Activated naive CD4-positive, alpha-beta T cell treated with anti-CD3 and anti-CD28 coated beads for 36 hours (primary cell): ENCODE measurements around the gene ZNF480. TPM values are rescaled to one million over a fixed set of nuclear protein-coding genes. Genes with fewer than 3 reads are reported as not detected.
A peak's percentile ranks its signal among the peaks of the same experiment; 100 is the strongest.

Source experiments
- CTCF ChIA-PET: fragments of 350-600 bp; sonication (Branson Sonifier 250); formaldehyde crosslinking; loops from one replicate; lab custom pipeline; 2021; ENCODE audit warnings: antibody characterized with exemption; lab: Charles Lee
- DNase-seq: peaks from one replicate; pipeline ENCODE4 v3.0.0-alpha.2; 2020
- H3K27ac Mint-ChIP-seq: one replicate; pipeline ENCODE4 v1.8.0; 2021; ENCODE audit warnings: mild to moderate bottlenecking, mixed read lengths
- H3K27me3 Mint-ChIP-seq: one replicate; pipeline ENCODE4 v1.8.0; 2021; ENCODE audit warnings: low read depth, mixed read lengths
- H3K36me3 Mint-ChIP-seq: one replicate; pipeline ENCODE4 v1.8.0; 2021; ENCODE audit warnings: low read depth, mixed read lengths
- H3K4me1 Mint-ChIP-seq: one replicate; pipeline ENCODE4 v1.8.0; 2021; ENCODE audit warnings: low read depth, mixed read lengths
- H3K4me3 Mint-ChIP-seq: one replicate; pipeline ENCODE4 v1.8.0; 2021; ENCODE audit warnings: mild to moderate bottlenecking, moderate library complexity, mixed read lengths
- H3K9me3 Mint-ChIP-seq: one replicate; pipeline ENCODE4 v1.8.0; 2021; ENCODE audit warnings: mixed read lengths
- intact Hi-C: fragments of 100-400 bp; cut with micrococcal nuclease; formaldehyde crosslinking; loops from one replicate; pipeline ENCODE4 v1.15.1; 2023
- microRNA-seq: library from miRNA; unstranded; fragments of <30 nt; microRNA quantifications from one replicate; pipeline ENCODE4 v1.2.0, GENCODE V29; 2022; ENCODE audit warnings: borderline microRNAs expressed, borderline replicate concordance
- total RNA-seq, 2 experiments: library from RNA; stranded (reverse); gene quantifications; one replicate each; pipeline ENCODE4 v1.2.3, GENCODE V29; 2021

ZNF480 gene
- total RNA-seq, 2 experiments from 2014 or later, result 3.7 to 4.2 TPM

GRCh38 chr19:52345162-52345561 is 48.2 kb downstream of the ZNF480 start:
- H3K4me3 Mint-ChIP-seq, result no peak overlapping the region
- CTCF ChIA-PET, result interaction anchor here (0.6 to 0.8 kb wide), 3 partner anchors 23 to 1265 kb away, joined by 3 to 5 read pairs (median 3); no protein-coding TSS in a partner anchor

GRCh38 chr19:52351512-52351911 is 54.5 kb downstream of the ZNF480 start:
- intact Hi-C loops, result no loop called here
- peaks cover 45% of the 10 kb centered on the region for H3K9me3 Mint-ChIP-seq
- no peaks in the 10 kb centered on the region for H3K27me3 Mint-ChIP-seq
- no peak overlapping the region for H3K27ac Mint-ChIP-seq
- H3K4me3 Mint-ChIP-seq, result no peak overlapping the region
- H3K36me3 Mint-ChIP-seq, result peaks cover 62% of the 10 kb centered on the region
- CTCF ChIA-PET, result interaction anchor here (0.6 kb wide), 1 partner anchor 291 kb away, joined by 3 read pairs; no protein-coding TSS in a partner anchor
- H3K4me1 Mint-ChIP-seq, result no peaks in the 10 kb centered on the region
- DNase-seq, result no peak

More at GRCh38 chr19:52345162-52345561, 48.2 kb downstream of the ZNF480 start:
- H3K27me3 Mint-ChIP-seq, result no peaks in the 10 kb centered on the region
- no peaks in the 10 kb centered on the region for H3K4me1 Mint-ChIP-seq
- peaks cover 24% of the 10 kb centered on the region for H3K9me3 Mint-ChIP-seq
- H3K36me3 Mint-ChIP-seq, result peaks cover 28% of the 10 kb centered on the region
- DNase-seq, result no peak
- H3K27ac Mint-ChIP-seq, result no peak overlapping the region
- intact Hi-C loops, result no loop called here

GRCh38 chr19:52366414-52366824 is 69.5 kb downstream of the ZNF480 start:
- CTCF ChIA-PET, result no interaction called here
- H3K9me3 Mint-ChIP-seq, result peaks cover 50% of the 10 kb centered on the region
- no peak for DNase-seq
- no peaks in the 10 kb centered on the region for H3K27me3 Mint-ChIP-seq
- H3K4me1 Mint-ChIP-seq, result peaks cover 10% of the 10 kb centered on the region
- H3K4me3 Mint-ChIP-seq, result no peak overlapping the region
- peaks cover 54% of the 10 kb centered on the region for H3K36me3 Mint-ChIP-seq
- no peak overlapping the region for H3K27ac Mint-ChIP-seq
- intact Hi-C loops, result no loop called here

- CTCF ChIA-PET, result no interaction called here
- peak; percentile 94 for DNase-seq
- intact Hi-C loops, result loop anchor here (2.0 kb wide), 1 partner anchor 27 kb away; the partner anchor contains the start of gene ZNF528
- Mint-ChIP-seq H3K27me3 (no peaks in the 10 kb centered on the region), H3K27ac (peak within 1 kb of the TSS; percentile 95), H3K4me3 (peak within 1 kb of the TSS; percentile 91), H3K36me3 (peaks cover 63% of the 10 kb centered on the region), H3K9me3 (peaks cover 52% of the 10 kb centered on the region), H3K4me1 (peaks cover 10% of the 10 kb centered on the region)
Measured at GRCh38 chr19:52369559-52370340, 72.8 kb downstream of the ZNF480 start, which contains the start of gene ZNF880. Gene ZNF880, plus strand, starts transcription at chr19:52369923. Its CDS starts 43 bp downstream, at chr19:52369966.

- CTCF ChIA-PET, result no interaction called here
- no peaks in the 10 kb centered on the region for H3K27me3 Mint-ChIP-seq
- peak overlapping the region; percentile 91 for H3K4me3 Mint-ChIP-seq
- intact Hi-C loops, result loop anchor here (2.0 kb wide), 1 partner anchor 26 kb away; the partner anchor contains the start of gene ZNF528
- H3K36me3 Mint-ChIP-seq, result peaks cover 68% of the 10 kb centered on the region
- peak overlapping the region; percentile 95 for H3K27ac Mint-ChIP-seq
- DNase-seq, result no peak
- H3K9me3 Mint-ChIP-seq, result peaks cover 51% of the 10 kb centered on the region
- peaks cover 10% of the 10 kb centered on the region for H3K4me1 Mint-ChIP-seq
Measured at GRCh38 chr19:52370341-52370710, 73.4 kb downstream of the ZNF480 start.

Small RNAs within 50 kb of the gene (microRNA-seq; reads per million reads assigned to microRNA genes)
- gene MIR643, result 5.5 reads per million, percentile 3 among the genes with 10 or more reads in this experiment

Other genes with a start within 250 kb of the ZNF480 start
- gene ZNF432, start 248.3 kb upstream of the ZNF480 start, total RNA-seq, result 1 to 10 TPM; 6.2 to 6.7 TPM
- gene ZNF841, start 201.4 kb upstream of the ZNF480 start, total RNA-seq, result 10 to 100 TPM; 13.3 to 15.5 TPM
- 1 to 10 TPM; 7.6 to 8.7 TPM for gene ZNF616, start 157.2 kb upstream of the ZNF480 start, total RNA-seq
- gene ZNF836, start 125.5 kb upstream of the ZNF480 start, total RNA-seq, result 10 to 100 TPM; 10.7 to 11.1 TPM
- 100 to 1,000 TPM; 228 to 232 TPM for gene PPP2R1A, start 107.1 kb upstream of the ZNF480 start, total RNA-seq
- gene ZNF766, start 27.6 kb upstream of the ZNF480 start, total RNA-seq, result 10 to 100 TPM; 22.3 to 23.6 TPM
- under 1 TPM; 0.64 TPM for gene ZNF610, start 39.1 kb downstream of the ZNF480 start, total RNA-seq
- 1 to 10 TPM; 8.3 to 8.4 TPM for gene ZNF880, start 72.8 kb downstream of the ZNF480 start, total RNA-seq
- gene ZNF528, start 100.7 kb downstream of the ZNF480 start, total RNA-seq, result 1 to 10 TPM; 2.9 to 3.7 TPM
- gene ZNF534, start 132.0 kb downstream of the ZNF480 start, total RNA-seq, result not detected
- under 1 TPM; 0.32 to 0.36 TPM for gene ZNF578, start 156.4 kb downstream of the ZNF480 start, total RNA-seq
- gene ZNF808, start 230.5 kb downstream of the ZNF480 start, total RNA-seq, result 10 to 100 TPM; 19.1 to 20.1 TPM